Peyer's patch (tissue), 4 donors: Measurements from ENCODE around the gene FAT2.

Experiments
- POLR2A ChIP-seq, 2 donors: fragments of 450-650 bp; IDR thresholded peaks; one replicate each; pipeline ENCODE4 v1.5.1; 2017; ENCODE audit warnings: antibody characterized with exemption in 2 of 2, mild to moderate bottlenecking in 2 of 2, moderate library complexity in 2 of 2
- TF ChIP-seq, protein P1 (sequence below), 6 experiments: fragments of 450-650 bp in 4 of 6; fragments of 200-600 bp in 2 of 6; sonication (generic) in 1 of 6; IDR thresholded peaks; one replicate each; pipeline ENCODE4 v1.5.1; 2017 to 2019; ENCODE audit warnings: antibody characterized with exemption in 6 of 6, mild to moderate bottlenecking in 3 of 6, moderate library complexity in 1 of 6

- TF ChIP-seq, protein P1, sequence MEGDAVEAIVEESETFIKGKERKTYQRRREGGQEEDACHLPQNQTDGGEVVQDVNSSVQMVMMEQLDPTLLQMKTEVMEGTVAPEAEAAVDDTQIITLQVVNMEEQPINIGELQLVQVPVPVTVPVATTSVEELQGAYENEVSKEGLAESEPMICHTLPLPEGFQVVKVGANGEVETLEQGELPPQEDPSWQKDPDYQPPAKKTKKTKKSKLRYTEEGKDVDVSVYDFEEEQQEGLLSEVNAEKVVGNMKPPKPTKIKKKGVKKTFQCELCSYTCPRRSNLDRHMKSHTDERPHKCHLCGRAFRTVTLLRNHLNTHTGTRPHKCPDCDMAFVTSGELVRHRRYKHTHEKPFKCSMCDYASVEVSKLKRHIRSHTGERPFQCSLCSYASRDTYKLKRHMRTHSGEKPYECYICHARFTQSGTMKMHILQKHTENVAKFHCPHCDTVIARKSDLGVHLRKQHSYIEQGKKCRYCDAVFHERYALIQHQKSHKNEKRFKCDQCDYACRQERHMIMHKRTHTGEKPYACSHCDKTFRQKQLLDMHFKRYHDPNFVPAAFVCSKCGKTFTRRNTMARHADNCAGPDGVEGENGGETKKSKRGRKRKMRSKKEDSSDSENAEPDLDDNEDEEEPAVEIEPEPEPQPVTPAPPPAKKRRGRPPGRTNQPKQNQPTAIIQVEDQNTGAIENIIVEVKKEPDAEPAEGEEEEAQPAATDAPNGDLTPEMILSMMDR (IDR thresholded peaks at IDR 0.05) = no peak
- no peak for TF ChIP-seq POLR2A (IDR thresholded peaks at IDR 0.05)
Measured at GRCh38 chr5:151598549-151598948, 7.4 kb upstream of the FAT2 start.
